Ishikawa (cell line): ENCODE measurements around the gene BRD7.

Experiments used
- CREB1 ChIP-seq: IDR thresholded peaks from 2 replicates; pipeline ENCODE4 v1.6.1; 2012; ENCODE audit warnings: low read depth
- EGR1 ChIP-seq: IDR thresholded peaks from 2 replicates; pipeline ENCODE4 v1.6.1; 2012
- RAD21 ChIP-seq: IDR thresholded peaks from 2 replicates; pipeline ENCODE4 v1.6.1; 2012; ENCODE audit warnings: low read depth
- TAF1 ChIP-seq: IDR thresholded peaks from 2 replicates; pipeline ENCODE4 v1.6.1; 2012; ENCODE audit warnings: low read depth, mild to moderate bottlenecking
- TCF12 ChIP-seq: IDR thresholded peaks from 2 replicates; pipeline ENCODE4 v1.6.1; 2012; ENCODE audit warnings: low read depth
- YY1 ChIP-seq: IDR thresholded peaks from 2 replicates; pipeline ENCODE4 v1.6.1; 2012; ENCODE audit warnings: low read depth
- TF ChIP-seq, protein P1 (sequence below): IDR thresholded peaks from 2 replicates; pipeline ENCODE4 v1.6.1; 2012; ENCODE audit warnings: low read depth, mild to moderate bottlenecking
- TF ChIP-seq, protein P2 (sequence below): IDR thresholded peaks from 2 replicates; pipeline ENCODE4 v1.6.1; 2012

DNA sequence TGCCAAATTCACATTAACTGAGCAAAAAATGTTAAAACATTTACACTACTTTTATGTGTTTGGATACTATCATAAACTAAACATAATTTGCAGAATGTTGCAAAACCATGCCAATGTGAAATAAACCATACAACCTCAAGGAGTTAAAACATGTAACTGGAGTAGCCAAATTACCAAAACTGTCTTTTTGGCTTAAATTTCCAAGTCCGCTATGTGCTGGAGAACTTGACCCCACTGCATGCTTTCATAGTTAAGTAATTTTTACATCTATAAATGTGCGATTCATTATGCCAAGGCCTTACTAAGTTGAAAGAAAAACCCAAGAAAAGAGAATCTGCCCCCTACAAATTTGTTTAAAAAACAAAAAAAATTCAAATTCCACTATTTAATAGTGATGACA lies 28.2 kb downstream of the BRD7 start:
- TF ChIP-seq CREB1 (no peak), YY1 (no peak), EGR1 (no peak), TAF1 (no peak), RAD21 (no peak), TCF12 (no peak)
- TF ChIP-seq, protein P1, sequence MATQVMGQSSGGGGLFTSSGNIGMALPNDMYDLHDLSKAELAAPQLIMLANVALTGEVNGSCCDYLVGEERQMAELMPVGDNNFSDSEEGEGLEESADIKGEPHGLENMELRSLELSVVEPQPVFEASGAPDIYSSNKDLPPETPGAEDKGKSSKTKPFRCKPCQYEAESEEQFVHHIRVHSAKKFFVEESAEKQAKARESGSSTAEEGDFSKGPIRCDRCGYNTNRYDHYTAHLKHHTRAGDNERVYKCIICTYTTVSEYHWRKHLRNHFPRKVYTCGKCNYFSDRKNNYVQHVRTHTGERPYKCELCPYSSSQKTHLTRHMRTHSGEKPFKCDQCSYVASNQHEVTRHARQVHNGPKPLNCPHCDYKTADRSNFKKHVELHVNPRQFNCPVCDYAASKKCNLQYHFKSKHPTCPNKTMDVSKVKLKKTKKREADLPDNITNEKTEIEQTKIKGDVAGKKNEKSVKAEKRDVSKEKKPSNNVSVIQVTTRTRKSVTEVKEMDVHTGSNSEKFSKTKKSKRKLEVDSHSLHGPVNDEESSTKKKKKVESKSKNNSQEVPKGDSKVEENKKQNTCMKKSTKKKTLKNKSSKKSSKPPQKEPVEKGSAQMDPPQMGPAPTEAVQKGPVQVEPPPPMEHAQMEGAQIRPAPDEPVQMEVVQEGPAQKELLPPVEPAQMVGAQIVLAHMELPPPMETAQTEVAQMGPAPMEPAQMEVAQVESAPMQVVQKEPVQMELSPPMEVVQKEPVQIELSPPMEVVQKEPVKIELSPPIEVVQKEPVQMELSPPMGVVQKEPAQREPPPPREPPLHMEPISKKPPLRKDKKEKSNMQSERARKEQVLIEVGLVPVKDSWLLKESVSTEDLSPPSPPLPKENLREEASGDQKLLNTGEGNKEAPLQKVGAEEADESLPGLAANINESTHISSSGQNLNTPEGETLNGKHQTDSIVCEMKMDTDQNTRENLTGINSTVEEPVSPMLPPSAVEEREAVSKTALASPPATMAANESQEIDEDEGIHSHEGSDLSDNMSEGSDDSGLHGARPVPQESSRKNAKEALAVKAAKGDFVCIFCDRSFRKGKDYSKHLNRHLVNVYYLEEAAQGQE: no peak
- TF ChIP-seq, protein P2, sequence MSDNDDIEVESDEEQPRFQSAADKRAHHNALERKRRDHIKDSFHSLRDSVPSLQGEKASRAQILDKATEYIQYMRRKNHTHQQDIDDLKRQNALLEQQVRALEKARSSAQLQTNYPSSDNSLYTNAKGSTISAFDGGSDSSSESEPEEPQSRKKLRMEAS: no peak
